Osteocyte (in vitro differentiated cells): ENCODE data around the gene DNAH14. TPM values are rescaled to one million over a fixed set of nuclear protein-coding genes. Genes with fewer than 3 reads are reported as not detected.

Experiments used
- DNase-seq: peaks from one replicate; pipeline ENCODE4 v3.0.0; 2021; ENCODE audit warnings: mixed read lengths; ENCODE audit not compliant: unreplicated experiment; ENCODE audit errors: extremely low spot score
- H3K27ac Mint-ChIP-seq: one replicate; pipeline ENCODE4 v1.8.0; 2021; ENCODE audit warnings: mild to moderate bottlenecking, mixed read lengths; ENCODE audit not compliant: unreplicated experiment
- H3K27me3 Mint-ChIP-seq: one replicate; pipeline ENCODE4 v1.8.0; 2021; ENCODE audit warnings: mixed read lengths; ENCODE audit not compliant: unreplicated experiment
- H3K36me3 Mint-ChIP-seq: one replicate; pipeline ENCODE4 v1.8.0; 2021; ENCODE audit warnings: mixed read lengths; ENCODE audit not compliant: unreplicated experiment
- H3K4me1 Mint-ChIP-seq: one replicate; pipeline ENCODE4 v1.8.0; 2021; ENCODE audit warnings: mixed read lengths; ENCODE audit not compliant: unreplicated experiment
- H3K4me3 Mint-ChIP-seq: one replicate; pipeline ENCODE4 v1.8.0; 2021; ENCODE audit warnings: mild to moderate bottlenecking, moderate library complexity, mixed read lengths; ENCODE audit not compliant: unreplicated experiment
- H3K9me3 Mint-ChIP-seq: one replicate; pipeline ENCODE4 v1.8.0; 2021; ENCODE audit warnings: mixed read lengths; ENCODE audit not compliant: unreplicated experiment
- total RNA-seq: library from RNA; stranded (reverse); gene quantifications from 2 replicates; pipeline ENCODE4 v1.2.1, GENCODE V29; 2021
- TF ChIP-seq, protein P1 (sequence below): fragments of 200-600 bp; sonication (generic); IDR thresholded peaks from 2 replicates; pipeline ENCODE4 v1.5.0; 2021; ENCODE audit warnings: antibody characterized with exemption, mild to moderate bottlenecking, moderate library complexity

Gene DNAH14
- total RNA-seq, 1 donor from 2014 or later: 14.3 TPM

GRCh38 chr1:225350872-225351271 lies 421.4 kb downstream of the DNAH14 start:
- H3K9me3 Mint-ChIP-seq: peaks cover 7% of the 10 kb centered on the region
- no peaks in the 10 kb centered on the region for H3K4me1 Mint-ChIP-seq
- H3K36me3 Mint-ChIP-seq: no peaks in the 10 kb centered on the region
- TF ChIP-seq, protein P1, sequence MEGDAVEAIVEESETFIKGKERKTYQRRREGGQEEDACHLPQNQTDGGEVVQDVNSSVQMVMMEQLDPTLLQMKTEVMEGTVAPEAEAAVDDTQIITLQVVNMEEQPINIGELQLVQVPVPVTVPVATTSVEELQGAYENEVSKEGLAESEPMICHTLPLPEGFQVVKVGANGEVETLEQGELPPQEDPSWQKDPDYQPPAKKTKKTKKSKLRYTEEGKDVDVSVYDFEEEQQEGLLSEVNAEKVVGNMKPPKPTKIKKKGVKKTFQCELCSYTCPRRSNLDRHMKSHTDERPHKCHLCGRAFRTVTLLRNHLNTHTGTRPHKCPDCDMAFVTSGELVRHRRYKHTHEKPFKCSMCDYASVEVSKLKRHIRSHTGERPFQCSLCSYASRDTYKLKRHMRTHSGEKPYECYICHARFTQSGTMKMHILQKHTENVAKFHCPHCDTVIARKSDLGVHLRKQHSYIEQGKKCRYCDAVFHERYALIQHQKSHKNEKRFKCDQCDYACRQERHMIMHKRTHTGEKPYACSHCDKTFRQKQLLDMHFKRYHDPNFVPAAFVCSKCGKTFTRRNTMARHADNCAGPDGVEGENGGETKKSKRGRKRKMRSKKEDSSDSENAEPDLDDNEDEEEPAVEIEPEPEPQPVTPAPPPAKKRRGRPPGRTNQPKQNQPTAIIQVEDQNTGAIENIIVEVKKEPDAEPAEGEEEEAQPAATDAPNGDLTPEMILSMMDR: no peak
- H3K27ac Mint-ChIP-seq: no peak overlapping the region
- H3K27me3 Mint-ChIP-seq: peaks cover 43% of the 10 kb centered on the region
- no peak for DNase-seq
- no peak overlapping the region for H3K4me3 Mint-ChIP-seq

DNA sequence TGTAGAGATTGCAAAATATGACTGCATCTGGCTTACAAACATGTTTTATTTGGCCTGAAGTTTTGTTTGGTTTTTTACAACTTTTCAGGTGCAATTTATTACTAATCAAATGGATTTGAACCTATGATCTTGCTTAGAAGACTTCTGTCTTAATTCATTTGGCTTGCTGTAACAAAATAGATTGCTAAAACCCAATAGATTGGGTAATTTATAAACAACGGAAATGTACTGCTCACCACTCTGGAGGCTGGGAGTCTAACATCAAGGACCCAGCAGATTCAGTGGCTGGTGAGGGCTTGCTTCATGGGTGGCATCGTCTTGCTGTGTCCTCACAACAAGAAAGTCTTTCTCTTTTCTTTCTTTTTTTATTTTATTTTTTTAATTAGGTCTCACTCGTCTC lies 425.4 kb downstream of the DNAH14 start:
- Mint-ChIP-seq H3K27me3 (peaks cover 59% of the 10 kb centered on the region), H3K9me3 (no peaks in the 10 kb centered on the region), H3K27ac (no peak overlapping the region), H3K4me3 (no peak overlapping the region), H3K36me3 (no peaks in the 10 kb centered on the region), H3K4me1 (no peaks in the 10 kb centered on the region)
- no peak for DNase-seq
- TF ChIP-seq, protein P1: no peak

GRCh38 chr1:225355863-225356262 lies 426.4 kb downstream of the DNAH14 start:
- H3K36me3 Mint-ChIP-seq: no peaks in the 10 kb centered on the region
- TF ChIP-seq, protein P1: no peak
- H3K27me3 Mint-ChIP-seq: peaks cover 57% of the 10 kb centered on the region
- no peaks in the 10 kb centered on the region for H3K9me3 Mint-ChIP-seq
- no peak overlapping the region for H3K27ac Mint-ChIP-seq
- DNase-seq: no peak
- H3K4me1 Mint-ChIP-seq: no peaks in the 10 kb centered on the region
- H3K4me3 Mint-ChIP-seq: no peak overlapping the region

DNA sequence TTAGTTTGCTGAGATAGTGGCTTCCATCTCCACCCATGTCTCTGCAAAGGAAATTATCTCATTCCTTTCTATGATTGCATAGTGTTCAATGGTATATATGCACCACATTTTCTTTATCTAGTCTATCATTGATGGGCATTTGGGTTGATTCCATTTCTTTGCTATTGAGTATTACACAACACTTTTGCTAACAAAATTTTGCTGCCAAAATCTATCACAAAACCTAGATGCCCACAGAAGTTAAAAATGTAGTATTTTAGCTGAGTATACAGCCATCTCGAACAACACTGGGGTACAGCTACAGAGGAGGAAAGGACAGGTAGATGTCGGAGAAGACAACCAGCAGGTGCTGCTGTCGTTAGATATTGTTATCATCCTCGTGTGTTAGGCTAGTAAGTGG lies 430.6 kb downstream of the DNAH14 start:
- Mint-ChIP-seq H3K36me3 (no peaks in the 10 kb centered on the region), H3K9me3 (no peaks in the 10 kb centered on the region), H3K4me3 (no peak overlapping the region), H3K27me3 (peaks cover 37% of the 10 kb centered on the region), H3K27ac (no peak overlapping the region), H3K4me1 (no peaks in the 10 kb centered on the region)
- no peak for DNase-seq
- TF ChIP-seq, protein P1: no peak

- Mint-ChIP-seq H3K27me3 (peaks cover 34% of the 10 kb centered on the region), H3K4me1 (no peaks in the 10 kb centered on the region)
Measured at GRCh38 chr1:225361176-225361575, 431.7 kb downstream of the DNAH14 start.

More at GRCh38 chr1:225361176-225361575, 431.7 kb downstream of the DNAH14 start:
- Mint-ChIP-seq H3K4me3 (no peak overlapping the region), H3K36me3 (no peaks in the 10 kb centered on the region), H3K27ac (no peak overlapping the region), H3K9me3 (no peaks in the 10 kb centered on the region)
- no peak for DNase-seq
- TF ChIP-seq, protein P1: no peak
